Loucy (cell line): ENCODE data around the gene MPDU1.

Source experiments
- H2AFZ ChIP-seq: fragments of 200-600 bp; sonication (generic); 2 replicates; pipeline ENCODE4 v1.6.0; 2016; ENCODE audit warnings: antibody characterized with exemption, mild to moderate bottlenecking, low read length, moderate library complexity
- H3F3A ChIP-seq: fragments of 200-600 bp; 2 replicates; pipeline ENCODE4 v1.6.0; 2016; ENCODE audit warnings: antibody characterized with exemption, low read depth, mild to moderate bottlenecking
- H3K27me3 ChIP-seq: fragments of 200-600 bp; sonication (generic); 2 replicates; pipeline ENCODE4 v1.6.1; 2014; ENCODE audit warnings: low read length, mild to moderate bottlenecking; ENCODE audit not compliant: insufficient read depth, poor library complexity, severe bottlenecking
- H3K36me3 ChIP-seq: fragments of 200-600 bp; sonication (generic); 2 replicates; pipeline ENCODE4 v1.6.1; 2016; ENCODE audit warnings: low read length; ENCODE audit not compliant: insufficient read depth
- H3K4me1 ChIP-seq: fragments of 200-600 bp; sonication (generic); 2 replicates; pipeline ENCODE4 v1.5.1; 2014; ENCODE audit warnings: low read length, mild to moderate bottlenecking; ENCODE audit not compliant: insufficient read depth, poor library complexity, severe bottlenecking
- H3K4me2 ChIP-seq: fragments of 200-600 bp; sonication (generic); 2 replicates; pipeline ENCODE4 v1.6.0; 2014; ENCODE audit warnings: antibody characterized with exemption, low read length, low read depth, mild to moderate bottlenecking; ENCODE audit not compliant: poor library complexity, severe bottlenecking
- H3K4me3 ChIP-seq: fragments of 200-600 bp; sonication (generic); 2 replicates; pipeline ENCODE4 v1.5.1; 2014; ENCODE audit warnings: low read length, mild to moderate bottlenecking, mixed read lengths; ENCODE audit not compliant: poor library complexity, severe bottlenecking
- H3K79me2 ChIP-seq: fragments of 200-600 bp; sonication (generic); 2 replicates; pipeline ENCODE4 v1.6.1; 2014; ENCODE audit warnings: low read length; ENCODE audit not compliant: insufficient read depth
- H3K9ac ChIP-seq: fragments of 200-600 bp; sonication (generic); 2 replicates; pipeline ENCODE4 v1.6.0; 2014; ENCODE audit warnings: mild to moderate bottlenecking, low read depth, low read length, moderate library complexity; ENCODE audit not compliant: poor library complexity, severe bottlenecking
- H3K9me2 ChIP-seq: fragments of 200-600 bp; sonication (generic); replicated peaks from 2 replicates; pipeline ENCODE4 v1.6.1; 2016; ENCODE audit warnings: low read depth, low read length, mixed read lengths
- H3K9me3 ChIP-seq: fragments of 200-600 bp; sonication (generic); 2 replicates; pipeline ENCODE4 v1.6.1; 2014; ENCODE audit warnings: mild to moderate bottlenecking, antibody characterized with exemption, low read length, low read depth; ENCODE audit not compliant: insufficient read depth
- H4K20me1 ChIP-seq: fragments of 200-600 bp; sonication (generic); 2 replicates; pipeline ENCODE4 v1.6.0; 2014; ENCODE audit warnings: antibody characterized with exemption, low read length, mild to moderate bottlenecking; ENCODE audit not compliant: insufficient read depth, poor library complexity, severe bottlenecking
- EZH2phosphoT487 ChIP-seq: fragments of 200-600 bp; IDR thresholded peaks from 2 replicates; pipeline ENCODE4 v1.6.1; 2018; ENCODE audit warnings: antibody characterized with exemption, mild to moderate bottlenecking, moderate library complexity, borderline replicate concordance
- TF ChIP-seq, protein P1 (sequence below): fragments of 200-600 bp; sonication (generic); conservative IDR thresholded peaks from 2 replicates; pipeline ENCODE4 v1.5.1; 2014; ENCODE audit warnings: mild to moderate bottlenecking, antibody characterized with exemption, low read length

Gene MPDU1

DNA sequence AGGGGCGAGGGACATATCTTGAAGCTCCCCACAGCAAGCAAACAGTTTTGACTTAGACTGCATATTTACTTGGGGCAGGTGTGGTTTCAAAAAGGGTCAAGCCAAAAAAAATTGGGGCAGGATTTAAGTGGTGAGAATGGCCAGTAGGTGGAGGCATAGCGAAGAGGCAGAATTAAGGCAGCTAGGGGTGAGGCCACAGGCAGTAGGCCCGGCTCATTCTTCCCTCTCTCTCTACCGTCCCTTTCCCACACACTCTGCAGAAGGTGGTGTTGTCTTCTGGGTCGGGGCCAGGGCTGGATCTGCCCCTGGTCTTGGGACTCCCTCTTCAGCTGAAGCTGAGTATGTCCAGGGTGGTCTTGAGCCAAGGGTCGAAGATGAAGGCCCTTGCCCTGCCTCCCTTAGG, 48.8 kb downstream of the MPDU1 start:
- no peaks in the 10 kb centered on the region for H3F3A ChIP-seq
- peak overlapping the region; percentile 11 for H3K9ac ChIP-seq
- no peak overlapping the region for H3K4me3 ChIP-seq
- H3K27me3 ChIP-seq: no peaks in the 10 kb centered on the region
- peak overlapping the region; percentile 47 for H2AFZ ChIP-seq
- H3K4me1 ChIP-seq: no peaks in the 10 kb centered on the region
- no peaks in the 10 kb centered on the region for H3K9me3 ChIP-seq
- no peaks in the 10 kb centered on the region for H3K36me3 ChIP-seq
- H4K20me1 ChIP-seq: no peaks in the 10 kb centered on the region
- TF ChIP-seq, protein P1, sequence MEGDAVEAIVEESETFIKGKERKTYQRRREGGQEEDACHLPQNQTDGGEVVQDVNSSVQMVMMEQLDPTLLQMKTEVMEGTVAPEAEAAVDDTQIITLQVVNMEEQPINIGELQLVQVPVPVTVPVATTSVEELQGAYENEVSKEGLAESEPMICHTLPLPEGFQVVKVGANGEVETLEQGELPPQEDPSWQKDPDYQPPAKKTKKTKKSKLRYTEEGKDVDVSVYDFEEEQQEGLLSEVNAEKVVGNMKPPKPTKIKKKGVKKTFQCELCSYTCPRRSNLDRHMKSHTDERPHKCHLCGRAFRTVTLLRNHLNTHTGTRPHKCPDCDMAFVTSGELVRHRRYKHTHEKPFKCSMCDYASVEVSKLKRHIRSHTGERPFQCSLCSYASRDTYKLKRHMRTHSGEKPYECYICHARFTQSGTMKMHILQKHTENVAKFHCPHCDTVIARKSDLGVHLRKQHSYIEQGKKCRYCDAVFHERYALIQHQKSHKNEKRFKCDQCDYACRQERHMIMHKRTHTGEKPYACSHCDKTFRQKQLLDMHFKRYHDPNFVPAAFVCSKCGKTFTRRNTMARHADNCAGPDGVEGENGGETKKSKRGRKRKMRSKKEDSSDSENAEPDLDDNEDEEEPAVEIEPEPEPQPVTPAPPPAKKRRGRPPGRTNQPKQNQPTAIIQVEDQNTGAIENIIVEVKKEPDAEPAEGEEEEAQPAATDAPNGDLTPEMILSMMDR: peak; percentile 67
- no peak for TF ChIP-seq EZH2phosphoT487
- no peaks in the 10 kb centered on the region for H3K9me2 ChIP-seq
- no peak overlapping the region for H3K4me2 ChIP-seq
- H3K79me2 ChIP-seq: no peaks in the 10 kb centered on the region

- Histone ChIP-seq H3K79me2 (no peaks in the 10 kb centered on the region), H3K4me2 (no peak overlapping the region), H3K9ac (peak overlapping the region; percentile 11), H3K9me3 (no peaks in the 10 kb centered on the region), H2AFZ (peak overlapping the region; percentile 47), H3K9me2 (no peaks in the 10 kb centered on the region), H3K4me1 (no peaks in the 10 kb centered on the region), H3K27me3 (no peaks in the 10 kb centered on the region), H3F3A (no peaks in the 10 kb centered on the region), H4K20me1 (no peaks in the 10 kb centered on the region), H3K36me3 (no peaks in the 10 kb centered on the region), H3K4me3 (no peak overlapping the region)
- TF ChIP-seq, protein P1: no peak
- TF ChIP-seq EZH2phosphoT487: no peak
Measured at GRCh38 chr17:7633093-7633492, 49.4 kb downstream of the MPDU1 start.

DNA sequence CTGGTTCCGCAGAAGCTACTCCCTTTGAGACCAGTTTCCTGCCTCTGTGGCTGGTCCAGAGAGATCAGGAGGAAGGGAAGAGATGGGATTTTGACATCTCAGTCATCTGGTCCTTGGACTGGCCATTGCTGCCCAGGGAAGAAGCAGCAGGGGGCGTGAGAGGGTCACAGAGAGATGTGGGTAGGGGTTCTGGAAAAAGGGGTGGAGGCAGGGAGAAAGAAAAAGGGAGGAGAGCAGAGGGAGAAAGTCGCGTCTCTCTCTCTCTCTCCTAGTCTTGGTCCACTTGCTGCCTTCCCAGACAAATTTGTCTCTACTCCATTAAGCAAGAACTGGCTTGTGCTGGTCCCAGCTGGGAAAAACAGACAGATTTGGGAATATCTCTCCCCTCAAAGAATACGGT, 50.7 kb downstream of the MPDU1 start:
- no peaks in the 10 kb centered on the region for H3K36me3 ChIP-seq
- H3K9ac ChIP-seq: no peak overlapping the region
- H4K20me1 ChIP-seq: no peaks in the 10 kb centered on the region
- H3K9me3 ChIP-seq: no peaks in the 10 kb centered on the region
- H3K79me2 ChIP-seq: no peaks in the 10 kb centered on the region
- H3K27me3 ChIP-seq: no peaks in the 10 kb centered on the region
- TF ChIP-seq EZH2phosphoT487: no peak
- TF ChIP-seq, protein P1: peak; percentile 64
- no peaks in the 10 kb centered on the region for H3K4me1 ChIP-seq
- H3F3A ChIP-seq: no peaks in the 10 kb centered on the region
- no peak overlapping the region for H3K4me3 ChIP-seq
- no peak overlapping the region for H2AFZ ChIP-seq
- H3K4me2 ChIP-seq: no peak overlapping the region
- no peaks in the 10 kb centered on the region for H3K9me2 ChIP-seq
